ENCODE data around the gene MYBBP1A.

DNA sequence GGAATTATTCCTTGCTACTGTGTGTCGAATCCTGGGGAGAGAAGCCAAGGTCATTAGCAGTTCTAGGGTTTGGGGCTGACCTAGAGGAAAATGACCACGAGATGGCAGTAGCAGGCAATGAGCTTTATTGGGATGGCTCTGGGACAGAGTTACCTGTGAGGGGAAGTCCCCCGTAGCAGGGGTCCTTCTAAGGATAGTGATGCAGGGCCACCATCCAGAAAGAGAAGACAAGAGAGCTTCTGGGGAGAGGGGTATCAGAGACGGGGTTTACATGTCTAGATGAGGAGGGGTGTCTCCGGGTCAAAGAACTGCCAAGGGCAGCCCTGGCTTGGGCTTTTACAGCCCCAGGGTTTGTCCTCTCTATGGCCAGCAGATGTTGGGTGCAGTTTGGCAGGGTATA lies 11.6 kb upstream of the MYBBP1A start:
- TF ChIP-seq CTCF (IDR thresholded peaks at IDR 0.05) (peak; percentile 55 to 74 (median 67)), EP300 (IDR thresholded peaks at IDR 0.05; ENCODE audit: low read depth) (no peak)
